Activated T-cell treated with anti-CD3 and anti-CD28 coated beads, Interleukin-2, amount 50 U/mL, for 24 hours (primary cell): ENCODE measurements around the gene TGIF2.

Source experiments
- DNase-seq: peaks from one replicate; pipeline ENCODE4 v3.0.0-alpha.2; 2020
- H3K27ac Mint-ChIP-seq: 2 replicates; pipeline ENCODE4 v1.8.0; 2020; ENCODE audit warnings: mild to moderate bottlenecking, mixed read lengths
- H3K27me3 Mint-ChIP-seq: 2 replicates; pipeline ENCODE4 v1.8.0; 2020; ENCODE audit warnings: mixed read lengths
- H3K36me3 Mint-ChIP-seq: 2 replicates; pipeline ENCODE4 v1.8.0; 2020; ENCODE audit warnings: low read depth, mixed read lengths
- H3K4me1 Mint-ChIP-seq: 2 replicates; pipeline ENCODE4 v1.8.0; 2020; ENCODE audit warnings: low read depth, mixed read lengths
- H3K4me3 Mint-ChIP-seq: 2 replicates; pipeline ENCODE4 v1.8.0; 2020; ENCODE audit warnings: mild to moderate bottlenecking, moderate library complexity, mixed read lengths
- H3K9me3 Mint-ChIP-seq: 2 replicates; pipeline ENCODE4 v1.8.0; 2020; ENCODE audit warnings: mixed read lengths

The TGIF2 gene

GRCh38 chr20:36573103-36573797, at the start of gene TGIF2:
TSS of gene TGIF2 (plus strand) at chr20:36573597. CDS start at chr20:36578775, 5,178 bp downstream.
- H3K4me1 Mint-ChIP-seq = peaks cover 39% of the 10 kb centered on the region
- peaks cover 33% of the 10 kb centered on the region for H3K36me3 Mint-ChIP-seq
- peak within 1 kb of the TSS; percentile 99 for H3K27ac Mint-ChIP-seq
- no peaks in the 10 kb centered on the region for H3K9me3 Mint-ChIP-seq
- no peaks in the 10 kb centered on the region for H3K27me3 Mint-ChIP-seq
- peak; percentile 93 for DNase-seq
- peak within 1 kb of the TSS; percentile 89 for H3K4me3 Mint-ChIP-seq

- no peaks in the 10 kb centered on the region for H3K27me3 Mint-ChIP-seq
- H3K36me3 Mint-ChIP-seq = peaks cover 40% of the 10 kb centered on the region
- DNase-seq = no peak
- peak overlapping the region; percentile 53 for H3K27ac Mint-ChIP-seq
- no peaks in the 10 kb centered on the region for H3K9me3 Mint-ChIP-seq
- no peak overlapping the region for H3K4me3 Mint-ChIP-seq
- H3K4me1 Mint-ChIP-seq = no peaks in the 10 kb centered on the region
Measured at GRCh38 chr20:36525620-36526365, 47.6 kb upstream of the TGIF2 start.

- no peaks in the 10 kb centered on the region for H3K9me3 Mint-ChIP-seq
- no peaks in the 10 kb centered on the region for H3K4me1 Mint-ChIP-seq
- no peak for DNase-seq
- peaks cover 40% of the 10 kb centered on the region for H3K36me3 Mint-ChIP-seq
- H3K27me3 Mint-ChIP-seq = no peaks in the 10 kb centered on the region
- no peak overlapping the region for H3K4me3 Mint-ChIP-seq
- H3K27ac Mint-ChIP-seq = no peak overlapping the region
Measured at GRCh38 chr20:36526521-36527011, 46.8 kb upstream of the TGIF2 start.

- Mint-ChIP-seq H3K9me3 (no peaks in the 10 kb centered on the region), H3K27ac (no peak overlapping the region), H3K4me3 (no peak overlapping the region), H3K27me3 (no peaks in the 10 kb centered on the region), H3K4me1 (no peaks in the 10 kb centered on the region), H3K36me3 (peaks cover 34% of the 10 kb centered on the region)
- no peak for DNase-seq
Measured at GRCh38 chr20:36527331-36528125, 45.9 kb upstream of the TGIF2 start.

- Mint-ChIP-seq H3K9me3 (no peaks in the 10 kb centered on the region), H3K27me3 (no peaks in the 10 kb centered on the region), H3K4me3 (no peak overlapping the region), H3K27ac (no peak overlapping the region), H3K36me3 (peaks cover 34% of the 10 kb centered on the region), H3K4me1 (no peaks in the 10 kb centered on the region)
- DNase-seq = no peak
Measured at GRCh38 chr20:36528176-36528874, 45.1 kb upstream of the TGIF2 start.

- Mint-ChIP-seq H3K27ac (no peak overlapping the region), H3K9me3 (no peaks in the 10 kb centered on the region), H3K4me3 (no peak overlapping the region), H3K27me3 (no peaks in the 10 kb centered on the region), H3K4me1 (no peaks in the 10 kb centered on the region), H3K36me3 (peaks cover 29% of the 10 kb centered on the region)
- DNase-seq = no peak
Measured at GRCh38 chr20:36528875-36529417, 44.5 kb upstream of the TGIF2 start.

- H3K4me1 Mint-ChIP-seq = no peaks in the 10 kb centered on the region
- DNase-seq = no peak
- H3K36me3 Mint-ChIP-seq = peaks cover 5% of the 10 kb centered on the region
- H3K4me3 Mint-ChIP-seq = no peak overlapping the region
- no peaks in the 10 kb centered on the region for H3K9me3 Mint-ChIP-seq
- H3K27me3 Mint-ChIP-seq = no peaks in the 10 kb centered on the region
- no peak overlapping the region for H3K27ac Mint-ChIP-seq
Measured at GRCh38 chr20:36532388-36532787, 41.0 kb upstream of the TGIF2 start.

- Mint-ChIP-seq H3K36me3 (peaks cover under 1% of the 10 kb centered on the region), H3K4me1 (no peaks in the 10 kb centered on the region), H3K4me3 (no peak overlapping the region), H3K27ac (no peak overlapping the region), H3K27me3 (no peaks in the 10 kb centered on the region), H3K9me3 (no peaks in the 10 kb centered on the region)
- no peak for DNase-seq
Measured at GRCh38 chr20:36532822-36533221, 40.6 kb upstream of the TGIF2 start.

- no peaks in the 10 kb centered on the region for H3K9me3 Mint-ChIP-seq
- no peak overlapping the region for H3K4me3 Mint-ChIP-seq
- no peaks in the 10 kb centered on the region for H3K4me1 Mint-ChIP-seq
- DNase-seq = no peak
- H3K27ac Mint-ChIP-seq = no peak overlapping the region
- peaks cover 4% of the 10 kb centered on the region for H3K27me3 Mint-ChIP-seq
- H3K36me3 Mint-ChIP-seq = no peaks in the 10 kb centered on the region
Measured at GRCh38 chr20:36538026-36538722, 35.2 kb upstream of the TGIF2 start.

GRCh38 chr20:36540551-36541211, 32.7 kb upstream of the TGIF2 start:
- Mint-ChIP-seq H3K36me3 (no peaks in the 10 kb centered on the region), H3K4me1 (no peaks in the 10 kb centered on the region), H3K27ac (no peak overlapping the region), H3K27me3 (peaks cover 4% of the 10 kb centered on the region), H3K9me3 (no peaks in the 10 kb centered on the region), H3K4me3 (no peak overlapping the region)
- DNase-seq = no peak

- no peaks in the 10 kb centered on the region for H3K36me3 Mint-ChIP-seq
- H3K27me3 Mint-ChIP-seq = peaks cover 4% of the 10 kb centered on the region
- DNase-seq = no peak
- H3K9me3 Mint-ChIP-seq = no peaks in the 10 kb centered on the region
- H3K27ac Mint-ChIP-seq = no peak within 1 kb of the TSS
- H3K4me3 Mint-ChIP-seq = no peak within 1 kb of the TSS
- peaks cover 1% of the 10 kb centered on the region for H3K4me1 Mint-ChIP-seq
Measured at GRCh38 chr20:36541227-36541767, 32.1 kb upstream of the TGIF2 start, which contains the start of gene MYL9. TSS of gene MYL9 (plus strand) at chr20:36541519. CDS start at chr20:36544885, 3,366 bp downstream.

GRCh38 chr20:36541768-36542488, 31.5 kb upstream of the TGIF2 start:
- H3K36me3 Mint-ChIP-seq = no peaks in the 10 kb centered on the region
- no peak overlapping the region for H3K27ac Mint-ChIP-seq
- H3K4me3 Mint-ChIP-seq = no peak overlapping the region
- H3K9me3 Mint-ChIP-seq = no peaks in the 10 kb centered on the region
- H3K4me1 Mint-ChIP-seq = peaks cover 1% of the 10 kb centered on the region
- no peak for DNase-seq
- peaks cover 4% of the 10 kb centered on the region for H3K27me3 Mint-ChIP-seq
